ENCODE data around the gene TEKT2.

TEKT2 gene

GRCh38 chr1:36087233-36088123 lies 3.6 kb downstream of the TEKT2 start:
- H3K4me3 ChIP-seq (ENCODE audit: low read length in 2 of 2): no peak overlapping the region

GRCh38 chr1:36088265-36088576 lies 4.3 kb downstream of the TEKT2 start:
- Histone ChIP-seq H3K9me3 (ENCODE audit: control insufficient read depth in 2 of 2, low read length in 2 of 2) (no peaks in the 10 kb centered on the region), H3K27me3 (ENCODE audit: control insufficient read depth in 1 of 2, insufficient read depth in 2 of 2, low read length in 2 of 2) (peaks cover 11 to 16% of the 10 kb centered on the region in 2 donors), H3K36me3 (ENCODE audit: control insufficient read depth in 2 of 2, insufficient read depth in 2 of 2, low read length in 2 of 2) (peaks cover 17 to 21% of the 10 kb centered on the region in 2 donors), H3K9ac (ENCODE audit: low read length in 2 of 2) (peak overlapping the region; percentile 63 to 69), H3K4me1 (ENCODE audit: control insufficient read depth, insufficient read depth, low read length) (peaks cover 39% of the 10 kb centered on the region), H3K4me3 (ENCODE audit: low read length in 2 of 2) (peak overlapping the region; percentile 86 to 90), H3K27ac (ENCODE audit: low read length) (peak overlapping the region; percentile 74)

More at GRCh38 chr1:36087233-36088123, 3.6 kb downstream of the TEKT2 start:
- Histone ChIP-seq H3K27ac (ENCODE audit: low read length) (no peak overlapping the region), H3K9me3 (ENCODE audit: control insufficient read depth in 2 of 2, low read length in 2 of 2) (no peaks in the 10 kb centered on the region), H3K27me3 (ENCODE audit: control insufficient read depth in 1 of 2, insufficient read depth in 2 of 2, low read length in 2 of 2) (peaks cover 11 to 17% of the 10 kb centered on the region in 2 donors), H3K4me1 (ENCODE audit: control insufficient read depth, insufficient read depth, low read length) (peaks cover 37% of the 10 kb centered on the region), H3K36me3 (ENCODE audit: control insufficient read depth in 2 of 2, insufficient read depth in 2 of 2, low read length in 2 of 2) (peaks cover 10 to 13% of the 10 kb centered on the region in 2 donors), H3K9ac (ENCODE audit: low read length in 2 of 2) (no peak overlapping the region)

DNA sequence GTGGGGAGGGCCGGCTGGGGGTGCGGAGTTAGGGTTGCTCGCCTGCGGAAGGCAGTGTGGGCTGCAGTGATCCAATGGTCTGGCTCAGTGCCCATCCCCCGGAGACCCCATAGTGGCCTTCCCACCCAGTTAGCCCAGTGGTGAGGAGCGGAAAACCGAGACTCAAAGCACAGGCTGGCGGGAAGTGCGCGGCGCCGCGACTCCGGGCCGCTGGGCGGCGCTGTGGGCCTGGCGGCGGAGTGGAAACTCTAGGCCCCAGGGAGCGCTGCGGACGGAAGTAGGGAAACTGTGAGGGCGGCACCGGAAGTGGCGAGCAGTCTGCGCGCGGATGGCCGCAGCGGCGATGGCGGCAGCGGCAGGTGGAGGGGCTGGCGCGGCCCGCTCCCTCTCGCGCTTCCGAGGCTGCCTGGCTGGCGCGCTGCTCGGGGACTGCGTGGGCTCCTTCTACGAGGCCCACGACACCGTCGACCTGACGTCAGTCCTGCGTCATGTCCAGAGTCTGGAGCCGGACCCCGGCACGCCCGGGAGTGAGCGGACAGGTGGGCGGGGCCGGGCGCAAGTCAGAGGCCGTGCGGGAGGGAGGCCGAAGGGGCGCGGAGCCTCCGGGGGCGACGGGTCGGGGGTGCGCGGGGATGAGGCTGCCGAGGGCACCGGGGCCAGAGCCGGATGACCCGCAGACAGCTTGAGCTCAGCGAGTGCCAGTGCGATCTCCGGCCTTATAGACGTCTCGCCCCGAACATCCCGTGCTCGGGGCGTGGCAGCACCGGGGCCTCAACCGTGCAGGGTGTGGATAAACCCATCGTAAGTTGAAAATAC lies 4.9 kb downstream of the TEKT2 start, which contains the start of gene ADPRS:
Gene ADPRS, plus strand, starts transcription at position 316 of the 816 bp plus-strand sequence. Its CDS starts 13 bp downstream, at position 329.
- Histone ChIP-seq H3K27ac (ENCODE audit: low read length) (peak within 1 kb of the TSS; percentile 74), H3K9me3 (ENCODE audit: control insufficient read depth in 2 of 2, low read length in 2 of 2) (no peaks in the 10 kb centered on the region), H3K9ac (ENCODE audit: low read length in 2 of 2) (peak within 1 kb of the TSS; percentile 63 to 78), H3K36me3 (ENCODE audit: control insufficient read depth in 2 of 2, insufficient read depth in 2 of 2, low read length in 2 of 2) (peaks cover 22 to 27% of the 10 kb centered on the region in 2 donors), H3K4me3 (ENCODE audit: low read length in 2 of 2) (peak within 1 kb of the TSS; percentile 86 to 90), H3K4me1 (ENCODE audit: control insufficient read depth, insufficient read depth, low read length) (peaks cover 40% of the 10 kb centered on the region), H3K27me3 (ENCODE audit: control insufficient read depth in 1 of 2, insufficient read depth in 2 of 2, low read length in 2 of 2) (peaks cover 11 to 14% of the 10 kb centered on the region in 2 donors)

GRCh38 chr1:36089393-36090121 lies 5.7 kb downstream of the TEKT2 start:
- Histone ChIP-seq H3K27ac (ENCODE audit: low read length) (peak overlapping the region; percentile 74), H3K4me1 (ENCODE audit: control insufficient read depth, insufficient read depth, low read length) (peaks cover 41% of the 10 kb centered on the region), H3K4me3 (ENCODE audit: low read length in 2 of 2) (peak overlapping the region; percentile 86 to 90), H3K9ac (ENCODE audit: low read length in 2 of 2) (peak overlapping the region; percentile 63 to 78), H3K27me3 (ENCODE audit: control insufficient read depth in 1 of 2, insufficient read depth in 2 of 2, low read length in 2 of 2) (peaks cover 8 to 9% of the 10 kb centered on the region in 2 donors), H3K36me3 (ENCODE audit: control insufficient read depth in 2 of 2, insufficient read depth in 2 of 2, low read length in 2 of 2) (peaks cover 29 to 33% of the 10 kb centered on the region in 2 donors), H3K9me3 (ENCODE audit: control insufficient read depth in 2 of 2, low read length in 2 of 2) (no peaks in the 10 kb centered on the region)

GRCh38 chr1:36091141-36091540 lies 7.2 kb downstream of the TEKT2 start:
- H3K4me3 ChIP-seq (ENCODE audit: low read length in 2 of 2): no peak overlapping the region
- H3K36me3 ChIP-seq (ENCODE audit: control insufficient read depth in 2 of 2, insufficient read depth in 2 of 2, low read length in 2 of 2): peaks cover 34 to 41% of the 10 kb centered on the region in 2 donors
- no peak overlapping the region for H3K27ac ChIP-seq (ENCODE audit: low read length)
- no peak overlapping the region for H3K9ac ChIP-seq (ENCODE audit: low read length in 2 of 2)
- H3K9me3 ChIP-seq (ENCODE audit: control insufficient read depth in 2 of 2, low read length in 2 of 2): no peaks in the 10 kb centered on the region
- H3K27me3 ChIP-seq (ENCODE audit: control insufficient read depth in 1 of 2, insufficient read depth in 2 of 2, low read length in 2 of 2): peaks cover under 1 to 2% of the 10 kb centered on the region in 2 donors
- peaks cover 36% of the 10 kb centered on the region for H3K4me1 ChIP-seq (ENCODE audit: control insufficient read depth, insufficient read depth, low read length)

DNA sequence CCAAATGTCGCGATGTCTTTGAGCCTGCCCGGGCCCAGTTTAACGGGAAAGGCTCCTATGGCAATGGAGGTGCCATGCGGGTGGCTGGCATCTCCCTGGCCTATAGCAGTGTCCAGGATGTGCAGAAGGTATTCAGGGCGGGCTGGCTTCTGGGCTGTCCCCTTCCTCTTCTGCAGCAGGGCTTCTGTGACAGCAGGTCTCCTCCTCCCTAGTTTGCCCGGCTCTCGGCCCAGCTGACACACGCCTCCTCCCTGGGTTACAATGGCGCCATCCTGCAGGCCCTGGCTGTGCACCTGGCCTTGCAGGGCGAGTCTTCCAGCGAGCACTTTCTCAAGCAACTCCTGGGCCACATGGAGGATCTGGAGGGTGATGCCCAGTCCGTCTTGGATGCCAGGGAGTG lies 7.8 kb downstream of the TEKT2 start:
- Histone ChIP-seq H3K9ac (ENCODE audit: low read length in 2 of 2) (no peak overlapping the region), H3K9me3 (ENCODE audit: control insufficient read depth in 2 of 2, low read length in 2 of 2) (no peaks in the 10 kb centered on the region), H3K4me3 (ENCODE audit: low read length in 2 of 2) (no peak overlapping the region), H3K36me3 (ENCODE audit: control insufficient read depth in 2 of 2, insufficient read depth in 2 of 2, low read length in 2 of 2) (peaks cover 37 to 43% of the 10 kb centered on the region in 2 donors), H3K27ac (ENCODE audit: low read length) (no peak overlapping the region), H3K27me3 (ENCODE audit: control insufficient read depth in 1 of 2, insufficient read depth in 2 of 2, low read length in 2 of 2) (no peaks in the 10 kb centered on the region), H3K4me1 (ENCODE audit: control insufficient read depth, insufficient read depth, low read length) (peaks cover 36% of the 10 kb centered on the region)

- no peaks in the 10 kb centered on the region for H3K27me3 ChIP-seq (ENCODE audit: control insufficient read depth in 1 of 2, insufficient read depth in 2 of 2, low read length in 2 of 2)
- H3K4me1 ChIP-seq (ENCODE audit: control insufficient read depth, insufficient read depth, low read length): peaks cover 33% of the 10 kb centered on the region
- H3K4me3 ChIP-seq (ENCODE audit: low read length in 2 of 2): no peak overlapping the region
- no peaks in the 10 kb centered on the region for H3K9me3 ChIP-seq (ENCODE audit: control insufficient read depth in 2 of 2, low read length in 2 of 2)
- H3K36me3 ChIP-seq (ENCODE audit: control insufficient read depth in 2 of 2, insufficient read depth in 2 of 2, low read length in 2 of 2): peaks cover 37 to 43% of the 10 kb centered on the region in 2 donors
- no peak overlapping the region for H3K27ac ChIP-seq (ENCODE audit: low read length)
- no peak overlapping the region for H3K9ac ChIP-seq (ENCODE audit: low read length in 2 of 2)
Observed at GRCh38 chr1:36092166-36092797, 8.4 kb downstream of the TEKT2 start.

- Histone ChIP-seq H3K4me1 (ENCODE audit: control insufficient read depth, insufficient read depth, low read length) (peaks cover 33% of the 10 kb centered on the region), H3K36me3 (ENCODE audit: control insufficient read depth in 2 of 2, insufficient read depth in 2 of 2, low read length in 2 of 2) (peaks cover 37 to 43% of the 10 kb centered on the region in 2 donors), H3K27me3 (ENCODE audit: control insufficient read depth in 1 of 2, insufficient read depth in 2 of 2, low read length in 2 of 2) (no peaks in the 10 kb centered on the region), H3K9me3 (ENCODE audit: control insufficient read depth in 2 of 2, low read length in 2 of 2) (no peaks in the 10 kb centered on the region), H3K9ac (ENCODE audit: low read length in 2 of 2) (no peak overlapping the region), H3K4me3 (ENCODE audit: low read length in 2 of 2) (no peak overlapping the region), H3K27ac (ENCODE audit: low read length) (no peak overlapping the region)
Observed at GRCh38 chr1:36092798-36093185, 8.9 kb downstream of the TEKT2 start.

GRCh38 chr1:36093226-36093625 lies 9.3 kb downstream of the TEKT2 start:
- peaks cover 37 to 43% of the 10 kb centered on the region in 2 donors for H3K36me3 ChIP-seq (ENCODE audit: control insufficient read depth in 2 of 2, insufficient read depth in 2 of 2, low read length in 2 of 2)
- H3K27me3 ChIP-seq (ENCODE audit: control insufficient read depth in 1 of 2, insufficient read depth in 2 of 2, low read length in 2 of 2): no peaks in the 10 kb centered on the region
- peaks cover 31% of the 10 kb centered on the region for H3K4me1 ChIP-seq (ENCODE audit: control insufficient read depth, insufficient read depth, low read length)
- no peak overlapping the region for H3K9ac ChIP-seq (ENCODE audit: low read length in 2 of 2)
- H3K27ac ChIP-seq (ENCODE audit: low read length): no peak overlapping the region
- H3K9me3 ChIP-seq (ENCODE audit: control insufficient read depth in 2 of 2, low read length in 2 of 2): no peaks in the 10 kb centered on the region
- H3K4me3 ChIP-seq (ENCODE audit: low read length in 2 of 2): no peak overlapping the region

GRCh38 chr1:36093929-36094328 lies 10.0 kb downstream of the TEKT2 start:
- Histone ChIP-seq H3K4me3 (ENCODE audit: low read length in 2 of 2) (no peak overlapping the region), H3K4me1 (ENCODE audit: control insufficient read depth, insufficient read depth, low read length) (peaks cover 27% of the 10 kb centered on the region), H3K9me3 (ENCODE audit: control insufficient read depth in 2 of 2, low read length in 2 of 2) (no peaks in the 10 kb centered on the region), H3K36me3 (ENCODE audit: control insufficient read depth in 2 of 2, insufficient read depth in 2 of 2, low read length in 2 of 2) (peaks cover 37 to 43% of the 10 kb centered on the region in 2 donors), H3K27ac (ENCODE audit: low read length) (peak overlapping the region; percentile 18), H3K27me3 (ENCODE audit: control insufficient read depth in 1 of 2, insufficient read depth in 2 of 2, low read length in 2 of 2) (no peaks in the 10 kb centered on the region), H3K9ac (ENCODE audit: low read length in 2 of 2) (no peak overlapping the region)
